ENCODE results near the gene TDRD10. TPM values are rescaled to one million over a fixed set of nuclear protein-coding genes. Genes with fewer than 3 reads are reported as not detected.

TDRD10 gene
- total and polyA plus RNA-seq, 2 of the 8 experiments (the other 6 are each of a cell fraction or from before 2014, with no cell fraction given) = 0.15 to 0.27 TPM

DNA sequence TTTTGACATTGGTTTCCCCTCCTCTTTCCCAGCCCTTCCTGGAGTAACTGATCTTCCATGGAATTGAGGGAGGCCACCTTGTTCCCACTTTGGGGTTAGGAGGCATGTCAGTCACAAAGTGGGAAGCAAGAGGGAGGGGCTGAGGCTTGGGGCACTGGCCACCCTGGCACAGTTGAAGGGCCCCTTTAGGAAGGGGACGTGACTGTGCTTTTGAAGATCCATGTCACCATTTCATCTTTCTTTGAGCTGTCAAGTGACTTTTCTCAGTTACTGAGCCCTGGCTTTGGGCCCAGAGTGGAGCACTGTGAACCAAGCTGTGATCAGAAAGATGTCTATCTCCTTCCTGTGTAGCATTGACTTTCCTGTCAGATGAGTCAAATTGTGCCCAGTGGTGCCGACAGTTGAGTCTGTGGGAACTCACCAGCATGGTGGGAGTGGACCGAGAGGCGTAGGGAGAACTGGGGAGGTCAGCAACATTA is 38.5 kb upstream of the TDRD10 start:
- peak overlapping the region; percentile 57 for H3K4ac ChIP-seq (replicated peaks; ENCODE audit: insufficient read length, low read depth, low read length)

More for the DNA sequence above, 38.5 kb upstream of the TDRD10 start:
- Histone ChIP-seq H3K4me2 (ENCODE audit: insufficient read depth in 1 of 2, low read depth in 2 of 2, low read length in 2 of 2) (no peak overlapping the region), H2BK20ac (ENCODE audit: low read length) (peak overlapping the region; percentile 86; the same call in 1 of the 2 replicates), H4K91ac (replicated peaks; ENCODE audit: insufficient read length, low read length) (peak overlapping the region; percentile 76), H2BK5ac (ENCODE audit: low read depth, low read length) (peak overlapping the region; percentile 78; the same call in 1 of the 2 replicates), H3K79me2 (ENCODE audit: control insufficient read depth in 1 of 2, insufficient read depth in 2 of 2, low read length in 2 of 2) (no peaks in the 10 kb centered on the region), H2BK12ac (ENCODE audit: low read depth, low read length) (peak overlapping the region; percentile 94; the same call in 1 of the 2 replicates), H2BK15ac (ENCODE audit: low read length) (0 out of 2 replicates have a peak overlapping the region, but pooled peaks have one; percentile 1), H4K20me1 (replicated peaks in 1 of 2; ENCODE audit: control insufficient read depth in 1 of 2, insufficient read depth in 2 of 2, low read length in 2 of 2) (no peaks in the 10 kb centered on the region), H3K9me3 (ENCODE audit: insufficient read depth in 2 of 2, low read depth in 1 of 2, low read length in 1 of 2) (no peaks in the 10 kb centered on the region), H3K79me1 (ENCODE audit: low read depth, low read length) (no peaks in the 10 kb centered on the region), H3K14ac (ENCODE audit: insufficient read length) (no peak overlapping the region), H2AK5ac (ENCODE audit: low read depth, low read length) (peak overlapping the region; percentile 82; the same call in 1 of the 2 replicates), H2BK120ac (replicated peaks; ENCODE audit: low read depth, low read length) (no peak overlapping the region), H4K8ac (ENCODE audit: extremely low read depth, insufficient read depth, low read length) (no peak overlapping the region), H3K56ac (replicated peaks; ENCODE audit: insufficient read length, low read depth, low read length) (no peak overlapping the region), H3K4me3 (ENCODE audit: extremely low read depth in 1 of 4, insufficient read depth in 2 of 4, low read depth in 3 of 4, low read length in 4 of 4) (no peak overlapping the region), H3K9ac (replicated peaks in 1 of 4; ENCODE audit: extremely low read depth in 1 of 4, low read depth in 3 of 4, low read length in 3 of 4) (no peak overlapping the region), H2AFZ (ENCODE audit: low read length) (no peak overlapping the region), H3K27me3 (replicated peaks in 1 of 4; ENCODE audit: control insufficient read depth in 3 of 4, extremely low read depth in 1 of 4, insufficient read depth in 3 of 4, low read length in 3 of 4) (no peaks in the 10 kb centered on the region), H3K27ac (ENCODE audit: low read depth, low read length) (no peak overlapping the region), H3K23me2 (ENCODE audit: low read depth, low read length) (no peaks in the 10 kb centered on the region), H3K4me1 (replicated peaks in 1 of 4; ENCODE audit: control insufficient read depth in 3 of 4, insufficient read depth in 4 of 4, low read length in 3 of 4) (peaks cover 0 to 4% (median 2%) of the 10 kb centered on the region in 4 experiments; a peak in 4 of 7 replicates), H3K36me3 (ENCODE audit: control insufficient read depth in 2 of 4, insufficient read depth in 4 of 4, low read length in 3 of 4) (no peaks in the 10 kb centered on the region), H3K18ac (ENCODE audit: extremely low read depth, low read length) (no peak overlapping the region; the same call in 1 of the 2 replicates), H4K5ac (ENCODE audit: insufficient read length, low read depth, low read length) (no peak overlapping the region), H3K23ac (ENCODE audit: insufficient read length) (no peak overlapping the region)
- POLR2A ChIA-PET (ENCODE audit: partially characterized antibody) = no interaction called here
- FAIRE-seq (no peak), DNase-seq (ENCODE audit: low read depth in 1 of 2, low spot score in 2 of 2) (no peak)
- CTCF ChIA-PET (ENCODE audit: partially characterized antibody) = no interaction called here
- no peak for TF ChIP-seq TBP (IDR thresholded peaks at IDR 0.05; ENCODE audit: low read depth, low read length)
- no peak for TF ChIP-seq BCL11A (IDR thresholded peaks at IDR 0.05; ENCODE audit: low read depth in 2 of 2, low read length in 2 of 2)
- no peak for TF ChIP-seq YY1 (IDR thresholded peaks at IDR 0.05; ENCODE audit: low read depth, low read length)
- TF ChIP-seq EP300 (IDR thresholded peaks at IDR 0.05; ENCODE audit: borderline replicate concordance in 1 of 2, low read depth in 2 of 2, low read length in 2 of 2) = no peak
- no peak for TF ChIP-seq SIX5 (IDR thresholded peaks at IDR 0.05; ENCODE audit: low read depth, low read length)
- no peak for TF ChIP-seq HDAC6 (IDR thresholded peaks at IDR 0.05; ENCODE audit: low read depth, low read length)
- TF ChIP-seq, protein P1, sequence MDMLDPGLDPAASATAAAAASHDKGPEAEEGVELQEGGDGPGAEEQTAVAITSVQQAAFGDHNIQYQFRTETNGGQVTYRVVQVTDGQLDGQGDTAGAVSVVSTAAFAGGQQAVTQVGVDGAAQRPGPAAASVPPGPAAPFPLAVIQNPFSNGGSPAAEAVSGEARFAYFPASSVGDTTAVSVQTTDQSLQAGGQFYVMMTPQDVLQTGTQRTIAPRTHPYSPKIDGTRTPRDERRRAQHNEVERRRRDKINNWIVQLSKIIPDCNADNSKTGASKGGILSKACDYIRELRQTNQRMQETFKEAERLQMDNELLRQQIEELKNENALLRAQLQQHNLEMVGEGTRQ (IDR thresholded peaks at IDR 0.05; ENCODE audit: low read length) = no peak
- WGBS, 2 experiments (ENCODE audit: extremely low coverage in 1 of 2, insufficient coverage in 1 of 2, insufficient read length in 1 of 2, insufficient replicate concordance in 2 of 2, low coverage in 1 of 2, low lambda C conversion rate in 2 of 2, missing lambda C conversion rate in 1 of 2) = 65% methylated on average over 4 of the region's 4 CpGs; no CpG with 5 or more reads in 1 of the 2 experiments

Data from H1 (cell line).